B cell (primary cell): ENCODE measurements around the gene HTR6. TPM values are rescaled to one million over a fixed set of nuclear protein-coding genes. Genes with fewer than 3 reads are reported as not detected.

Experiments used
- ATAC-seq: fragments of 200-7000 bp; cut with Tn5 transposase; one replicate; pipeline ENCODE4 v1.10.0; 2021; ENCODE audit warnings: low read depth, mild to moderate bottlenecking, moderate number of reproducible peaks, moderate library complexity
- CTCF ChIA-PET: fragments of 350-600 bp; sonication (Branson Sonifier 250); formaldehyde crosslinking; loops from one replicate; lab custom pipeline; 2021; ENCODE audit warnings: antibody characterized with exemption, inconsistent platforms; lab: Charles Lee
- POLR2A ChIA-PET: fragments of 350-600 bp; sonication (Branson Sonifier 250); formaldehyde crosslinking; loops from one replicate; lab custom pipeline; 2021; ENCODE audit warnings: antibody characterized with exemption; lab: Charles Lee
- DNase-seq: peaks from one replicate; pipeline ENCODE4 v3.0.0; 2013
- H2AFZ ChIP-seq: 2 replicates; pipeline ENCODE4 v1.6.1; 2012; ENCODE audit warnings: mild to moderate bottlenecking, low read depth, low read length; ENCODE audit not compliant: insufficient read depth, poor library complexity, severe bottlenecking
- H3K27ac ChIP-seq, 2 donors: 1 replicate in 1 of 2; 2 replicates in 1 of 2; pipeline ENCODE4 v1.5.1; 2012 to 2013; ENCODE audit warnings: low read length in 2 of 2, mild to moderate bottlenecking in 2 of 2, moderate library complexity in 1 of 2
- H3K27me3 ChIP-seq, 4 experiments: fragments of 200-600 bp in 1 of 4; sonication (generic) in 1 of 4; replicated peaks in 1 of 4; 1 replicate in 2 of 4; 2 replicates in 2 of 4; pipeline versions ENCODE4 v1.6.1 to v1.7.0; 2013 to 2016; ENCODE audit warnings: low read length in 3 of 4, mild to moderate bottlenecking in 2 of 4, mixed read lengths in 1 of 4, moderate library complexity in 1 of 4; ENCODE audit not compliant: insufficient read depth in 4 of 4, control insufficient read depth in 3 of 4; ENCODE audit errors: control extremely low read depth in 1 of 4
- H3K36me3 ChIP-seq, 2 experiments: replicated peaks in 1 of 2; 1 replicate in 1 of 2; 2 replicates in 1 of 2; pipeline versions ENCODE4 v1.6.1 to v1.7.1; 2013; ENCODE audit warnings: low read length in 1 of 2; ENCODE audit not compliant: insufficient read depth in 2 of 2, control insufficient read depth in 1 of 2; ENCODE audit errors: control extremely low read depth in 1 of 2, extremely low read depth in 1 of 2
- H3K4me1 ChIP-seq, 2 donors: fragments of 200-600 bp in 1 of 2; sonication (generic) in 1 of 2; 1 replicate in 1 of 2; 2 replicates in 1 of 2; pipeline versions ENCODE4 v1.5.1 to v1.6.1; 2013 to 2017; ENCODE audit warnings: low read length in 2 of 2; ENCODE audit not compliant: control insufficient read depth in 2 of 2, insufficient read depth in 2 of 2
- H3K4me2 ChIP-seq: replicated peaks from 2 replicates; pipeline ENCODE3; 2012; ENCODE audit warnings: mild to moderate bottlenecking, low read depth, low read length; ENCODE audit not compliant: poor library complexity, severe bottlenecking
- H3K4me3 ChIP-seq, 5 experiments: fragments of 200-600 bp in 1 of 5; sonication (generic) in 1 of 5; 1 replicate in 3 of 5; 2 replicates in 2 of 5; pipeline versions ENCODE4 v1.5.1 to v1.7.0; 2011 to 2016; ENCODE audit warnings: low read length in 4 of 5, mild to moderate bottlenecking in 4 of 5, low read depth in 2 of 5, control low read depth in 1 of 5, moderate library complexity in 1 of 5; ENCODE audit not compliant: insufficient read depth in 1 of 5; ENCODE audit errors: control extremely low read depth in 1 of 5, extremely low read depth in 1 of 5
- H3K79me2 ChIP-seq: fragments of 200-600 bp; sonication (generic); one replicate; pipeline ENCODE4 v1.6.0; 2016; ENCODE audit warnings: low read length; ENCODE audit not compliant: control insufficient read depth, insufficient read depth
- H3K9ac ChIP-seq: fragments of 200-600 bp; sonication (generic); 2 replicates; pipeline ENCODE4 v1.6.1; 2017; ENCODE audit warnings: mild to moderate bottlenecking, low read length, moderate library complexity
- H3K9me3 ChIP-seq, 3 donors: one replicate each; pipeline versions ENCODE4 v1.6.1 to v1.7.1; 2013; ENCODE audit warnings: low read length in 2 of 3; ENCODE audit not compliant: control insufficient read depth in 2 of 3, insufficient read depth in 1 of 3; ENCODE audit errors: control extremely low read depth in 1 of 3
- H4K20me1 ChIP-seq: 2 replicates; pipeline ENCODE4 v1.6.0; 2012; ENCODE audit warnings: mild to moderate bottlenecking, low read length; ENCODE audit not compliant: insufficient read depth, control insufficient read depth, poor library complexity, severe bottlenecking
- H3K27ac Mint-ChIP-seq: one replicate; pipeline ENCODE4 v1.8.0; 2021; ENCODE audit warnings: mixed read lengths
- H3K27me3 Mint-ChIP-seq: one replicate; pipeline ENCODE4 v1.8.0; 2021; ENCODE audit warnings: mixed read lengths
- H3K4me1 Mint-ChIP-seq: one replicate; pipeline ENCODE4 v1.8.0; 2021; ENCODE audit warnings: mixed read lengths
- H3K4me3 Mint-ChIP-seq: one replicate; pipeline ENCODE4 v1.8.0; 2021; ENCODE audit warnings: mixed read lengths
- H3K9me3 Mint-ChIP-seq: one replicate; pipeline ENCODE4 v1.8.0; 2022; ENCODE audit warnings: mixed read lengths; ENCODE audit not compliant: insufficient read depth
- EZH2 ChIP-seq: IDR thresholded peaks from 2 replicates; pipeline ENCODE4 v1.6.1; 2012; ENCODE audit warnings: borderline replicate concordance, low read depth, mild to moderate bottlenecking, moderate library complexity, low read length; ENCODE audit not compliant: insufficient read depth, poor library complexity, severe bottlenecking
- WGBS: methylation state at CpG from one replicate; pipeline ENCODE4 v1.1.5; 2013; ENCODE audit warnings: missing lambda C conversion rate; ENCODE audit not compliant: insufficient coverage; 5-methylcytosine and 5-hydroxymethylcytosine counted together
- intact Hi-C: fragments of 100-400 bp; cut with micrococcal nuclease; formaldehyde crosslinking; loops from one replicate; pipeline ENCODE4 v1.10.0; 2022
- polyA plus RNA-seq: library from polyadenylated mRNA; depleted of rRNA; stranded (reverse); fragments of >200 nt; gene quantifications from 2 replicates; pipeline ENCODE4 v1.2.3, GENCODE V29; 2012
- total RNA-seq, 2 donors: library from RNA; stranded (reverse); fragments of 120-200 nt in 1 of 2; gene quantifications; 1 replicate in 1 of 2; 2 replicates in 1 of 2; pipeline versions ENCODE4 v1.2.3 to v1.2.4, GENCODE V29; 2013 to 2022
- TF ChIP-seq, protein P1 (sequence below): fragments of 200-600 bp; IDR thresholded peaks from one replicate; pipeline ENCODE4 v1.8.0; 2022; ENCODE audit warnings: antibody characterized with exemption, mild to moderate bottlenecking

Gene HTR6
- total and polyA plus RNA-seq, 2 donors (not counting 1 experiment from before 2014, with no cell fraction given) = not detected

DNA sequence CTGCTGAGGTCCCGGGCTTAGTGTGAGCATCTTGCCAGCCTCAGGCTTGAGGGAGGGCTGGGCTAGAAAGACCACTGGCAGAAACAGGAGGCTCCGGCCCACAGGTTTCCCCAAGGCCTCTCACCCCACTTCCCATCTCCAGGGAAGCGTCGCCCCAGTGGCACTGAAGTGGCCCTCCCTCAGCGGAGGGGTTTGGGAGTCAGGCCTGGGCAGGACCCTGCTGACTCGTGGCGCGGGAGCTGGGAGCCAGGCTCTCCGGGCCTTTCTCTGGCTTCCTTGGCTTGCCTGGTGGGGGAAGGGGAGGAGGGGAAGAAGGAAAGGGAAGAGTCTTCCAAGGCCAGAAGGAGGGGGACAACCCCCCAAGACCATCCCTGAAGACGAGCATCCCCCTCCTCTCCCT, 7.2 kb upstream of the HTR6 start:
- no peaks in the 10 kb centered on the region for H4K20me1 ChIP-seq
- H3K9ac ChIP-seq = no peak overlapping the region
- peaks cover 0 to 5% (median 0%) of the 10 kb centered on the region in 3 donors for H3K9me3 ChIP-seq
- CTCF ChIA-PET = interaction anchor here (0.6 kb wide), 1 partner anchor 705 kb away, joined by 3 read pairs; no protein-coding TSS in a partner anchor
- peaks cover 0 to 9% (median 0%) of the 10 kb centered on the region in 4 experiments for H3K27me3 ChIP-seq
- no peak overlapping the region for H3K27ac ChIP-seq
- no peaks in the 10 kb centered on the region for H3K79me2 ChIP-seq
- peaks cover 4 to 16% of the 10 kb centered on the region in 2 donors for H3K4me1 ChIP-seq
- WGBS = 96% methylated on average over 5 of the region's 10 CpGs
- H3K4me3 ChIP-seq = no peak overlapping the region
- H3K9me3 Mint-ChIP-seq = no peaks in the 10 kb centered on the region
- peaks cover 26% of the 10 kb centered on the region for H3K27me3 Mint-ChIP-seq
- peaks cover 4% of the 10 kb centered on the region for H3K4me1 Mint-ChIP-seq
- H3K4me2 ChIP-seq = no peak overlapping the region
- POLR2A ChIA-PET = interaction anchor here (0.7 kb wide), 1 partner anchor 741 kb away, joined by 5 read pairs; no protein-coding TSS in a partner anchor
- no peak for ATAC-seq
- DNase-seq = no peak
- no peak overlapping the region for H3K27ac Mint-ChIP-seq
- TF ChIP-seq, protein P1, sequence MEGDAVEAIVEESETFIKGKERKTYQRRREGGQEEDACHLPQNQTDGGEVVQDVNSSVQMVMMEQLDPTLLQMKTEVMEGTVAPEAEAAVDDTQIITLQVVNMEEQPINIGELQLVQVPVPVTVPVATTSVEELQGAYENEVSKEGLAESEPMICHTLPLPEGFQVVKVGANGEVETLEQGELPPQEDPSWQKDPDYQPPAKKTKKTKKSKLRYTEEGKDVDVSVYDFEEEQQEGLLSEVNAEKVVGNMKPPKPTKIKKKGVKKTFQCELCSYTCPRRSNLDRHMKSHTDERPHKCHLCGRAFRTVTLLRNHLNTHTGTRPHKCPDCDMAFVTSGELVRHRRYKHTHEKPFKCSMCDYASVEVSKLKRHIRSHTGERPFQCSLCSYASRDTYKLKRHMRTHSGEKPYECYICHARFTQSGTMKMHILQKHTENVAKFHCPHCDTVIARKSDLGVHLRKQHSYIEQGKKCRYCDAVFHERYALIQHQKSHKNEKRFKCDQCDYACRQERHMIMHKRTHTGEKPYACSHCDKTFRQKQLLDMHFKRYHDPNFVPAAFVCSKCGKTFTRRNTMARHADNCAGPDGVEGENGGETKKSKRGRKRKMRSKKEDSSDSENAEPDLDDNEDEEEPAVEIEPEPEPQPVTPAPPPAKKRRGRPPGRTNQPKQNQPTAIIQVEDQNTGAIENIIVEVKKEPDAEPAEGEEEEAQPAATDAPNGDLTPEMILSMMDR = no peak
- TF ChIP-seq EZH2 = no peak
- H3K4me3 Mint-ChIP-seq = no peak overlapping the region
- H3K36me3 ChIP-seq = no peaks in the 10 kb centered on the region
- H2AFZ ChIP-seq = no peak overlapping the region
- intact Hi-C loops = no loop called here

DNA sequence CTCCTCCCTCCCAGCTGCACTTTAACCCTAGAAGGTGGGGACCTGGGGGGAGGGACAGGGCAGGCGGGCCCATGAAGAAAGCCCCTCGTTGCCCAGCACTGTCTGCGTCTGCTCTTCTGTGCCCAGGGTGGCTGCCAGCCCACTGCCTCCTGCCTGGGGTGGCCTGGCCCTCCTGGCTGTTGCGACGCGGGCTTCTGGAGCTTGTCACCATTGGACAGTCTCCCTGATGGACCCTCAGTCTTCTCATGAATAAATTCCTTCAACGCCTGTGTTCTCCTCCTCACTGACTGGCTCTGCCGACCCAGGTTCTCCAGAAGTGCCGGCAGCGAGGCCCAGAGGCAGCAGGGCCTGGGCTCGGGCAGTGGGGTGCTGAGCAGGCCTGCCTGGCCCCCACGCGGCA, 6.5 kb upstream of the HTR6 start:
- ChIA-PET POLR2A (no interaction called here), CTCF (interaction anchor here (0.6 kb wide), 1 partner anchor 704 kb away, joined by 3 read pairs; no protein-coding TSS in a partner anchor)
- Histone ChIP-seq H3K4me3 (no peak overlapping the region), H3K27ac (no peak overlapping the region), H4K20me1 (no peaks in the 10 kb centered on the region), H3K27me3 (peaks cover 0 to 9% (median 1%) of the 10 kb centered on the region in 4 experiments), H3K4me2 (no peak overlapping the region), H3K9ac (no peak overlapping the region), H2AFZ (no peak overlapping the region), H3K79me2 (no peaks in the 10 kb centered on the region), H3K36me3 (no peaks in the 10 kb centered on the region), H3K4me1 (peaks cover 4 to 16% of the 10 kb centered on the region in 2 donors), H3K9me3 (peaks cover 0 to 5% (median 0%) of the 10 kb centered on the region in 3 donors)
- 94% methylated on average over 13 of the region's 13 CpGs for WGBS
- TF ChIP-seq EZH2 = no peak
- TF ChIP-seq, protein P1 = no peak
- intact Hi-C loops = no loop called here
- DNase-seq (no peak), ATAC-seq (no peak)
- no peak overlapping the region for H3K4me3 Mint-ChIP-seq
- H3K4me1 Mint-ChIP-seq = peaks cover 5% of the 10 kb centered on the region
- H3K27ac Mint-ChIP-seq = no peak overlapping the region
- peaks cover 30% of the 10 kb centered on the region for H3K27me3 Mint-ChIP-seq
- H3K9me3 Mint-ChIP-seq = no peaks in the 10 kb centered on the region
